Retina (tissue), 1 donor: Measurements from ENCODE around the gene RAD1.
A peak's percentile ranks its signal among the peaks of the same experiment; 100 is the strongest.
"Not testable (repeated sequence)": the region's sequence is repeated elsewhere in the genome, so short reads cannot be mapped to it uniquely, and the experiment has no call there.

Source experiments
- DNase-seq: peaks from one replicate; pipeline ENCODE4 v3.0.0-alpha.2; 2016

RAD1 gene

GRCh38 chr5:34915139-34915855 lies at the start of gene RAD1, which contains the start of gene BRIX1:
TSS of gene RAD1 (minus strand) at chr5:34915504. CDS start at chr5:34914892, 612 bp downstream.
TSS of gene BRIX1 (plus strand) at chr5:34915711. CDS start at chr5:34915739, 28 bp downstream.
- peak; percentile 97 for DNase-seq

GRCh38 chr5:34959323-34959722 lies 44.0 kb upstream of the RAD1 start:
- no peak for DNase-seq

GRCh38 chr5:34957857-34958690 lies 42.8 kb upstream of the RAD1 start:
- peak; percentile 29 for DNase-seq

- DNase-seq, result no peak
These were observed 42.0 kb upstream of the RAD1 start for GRCh38 chr5:34957321-34957720.

GRCh38 chr5:34944460-34945047 lies 29.2 kb upstream of the RAD1 start:
- DNase-seq, result no peak

- DNase-seq, result no peak
These were observed 28.7 kb upstream of the RAD1 start for GRCh38 chr5:34944044-34944443.

- no peak for DNase-seq
These were observed 26.6 kb upstream of the RAD1 start for GRCh38 chr5:34941936-34942335.

- DNase-seq, result no peak
These were observed 17.6 kb upstream of the RAD1 start for GRCh38 chr5:34932947-34933346.

GRCh38 chr5:34930870-34931269 lies 15.6 kb upstream of the RAD1 start:
- DNase-seq, result peak; percentile 4

- no peak for DNase-seq
These were observed 15.1 kb upstream of the RAD1 start for GRCh38 chr5:34930462-34930844.

GRCh38 chr5:34929720-34930461 lies 14.6 kb upstream of the RAD1 start:
- peak; percentile 90 for DNase-seq

- peak; percentile 98 for DNase-seq
These were observed 13.9 kb upstream of the RAD1 start, which contains the start of gene DNAJC21 for GRCh38 chr5:34929134-34929719. TSS of gene DNAJC21 (plus strand) at chr5:34929559. CDS start at chr5:34929820, 261 bp downstream.

- no peak for DNase-seq
These were observed 13.0 kb upstream of the RAD1 start for GRCh38 chr5:34928267-34928666.

- DNase-seq, result no peak
These were observed 12.5 kb upstream of the RAD1 start for GRCh38 chr5:34927785-34928184.

GRCh38 chr5:34926318-34926888 lies 11.1 kb upstream of the RAD1 start:
- DNase-seq, result no peak

GRCh38 chr5:34924462-34924765 lies 9.1 kb upstream of the RAD1 start:
- DNase-seq, result no peak

- DNase-seq, result no peak
These were observed 8.6 kb upstream of the RAD1 start for GRCh38 chr5:34923694-34924461.

- DNase-seq, result not testable (repeated sequence)
These were observed 8.0 kb upstream of the RAD1 start for GRCh38 chr5:34923256-34923655.

- no peak for DNase-seq
These were observed 3.8 kb upstream of the RAD1 start for GRCh38 chr5:34919077-34919476.

- no peak for DNase-seq
These were observed 2.7 kb upstream of the RAD1 start for GRCh38 chr5:34918025-34918424.

- DNase-seq, result no peak
These were observed 1.2 kb upstream of the RAD1 start for GRCh38 chr5:34916518-34916917.

- no peak for DNase-seq
These were observed 520 bp upstream of the RAD1 start for GRCh38 chr5:34915856-34916192.
